Activated B cell treated with CpG ODN at 0.5 μM for 24 hours (primary cell): Measurements from ENCODE around the gene PTPRZ1. TPM values are rescaled to one million over a fixed set of nuclear protein-coding genes. Genes with fewer than 3 reads are reported as not detected.

ENCODE experiments used
- ATAC-seq: fragments of 200-7000 bp; cut with Tn5 transposase; one replicate; pipeline ENCODE4 v1.10.0; 2021; ENCODE audit warnings: low read depth, mild to moderate bottlenecking, moderate library complexity
- CTCF ChIA-PET: fragments of 350-600 bp; sonication (Branson Sonifier 250); formaldehyde crosslinking; loops from one replicate; lab custom pipeline; 2021; ENCODE audit warnings: antibody characterized with exemption; lab: Charles Lee
- POLR2A ChIA-PET: fragments of 350-600 bp; sonication (Branson Sonifier 250); formaldehyde crosslinking; loops from one replicate; lab custom pipeline; 2021; ENCODE audit warnings: antibody characterized with exemption; lab: Charles Lee
- DNase-seq: peaks from one replicate; pipeline ENCODE4 v3.0.0; 2022
- H3K27ac Mint-ChIP-seq: one replicate; pipeline ENCODE4 v1.8.0; 2020; ENCODE audit warnings: mixed read lengths
- H3K27me3 Mint-ChIP-seq: one replicate; pipeline ENCODE4 v1.8.0; 2021; ENCODE audit warnings: mixed read lengths
- H3K36me3 Mint-ChIP-seq: one replicate; pipeline ENCODE4 v1.8.0; 2021; ENCODE audit warnings: low read depth, mixed read lengths
- H3K4me1 Mint-ChIP-seq: one replicate; pipeline ENCODE4 v1.8.0; 2021; ENCODE audit warnings: mixed read lengths
- H3K4me3 Mint-ChIP-seq: one replicate; pipeline ENCODE4 v1.8.0; 2020; ENCODE audit warnings: mild to moderate bottlenecking, mixed read lengths
- H3K9me3 Mint-ChIP-seq: one replicate; pipeline ENCODE4 v1.8.0; 2020; ENCODE audit warnings: mixed read lengths
- CTCF ChIP-seq: fragments of 200-600 bp; IDR thresholded peaks from one replicate; pipeline ENCODE4 v1.8.0; 2022; ENCODE audit warnings: antibody characterized with exemption, mild to moderate bottlenecking
- intact Hi-C: fragments of 100-400 bp; cut with micrococcal nuclease; formaldehyde crosslinking; loops from one replicate; pipeline ENCODE4 v1.15.1; 2024
- total RNA-seq: library from RNA; stranded (reverse); gene quantifications from 2 replicates; pipeline ENCODE4 v1.2.3, GENCODE V29; 2022

The PTPRZ1 gene
- total RNA-seq, 1 donor from 2014 or later = not detected

DNA sequence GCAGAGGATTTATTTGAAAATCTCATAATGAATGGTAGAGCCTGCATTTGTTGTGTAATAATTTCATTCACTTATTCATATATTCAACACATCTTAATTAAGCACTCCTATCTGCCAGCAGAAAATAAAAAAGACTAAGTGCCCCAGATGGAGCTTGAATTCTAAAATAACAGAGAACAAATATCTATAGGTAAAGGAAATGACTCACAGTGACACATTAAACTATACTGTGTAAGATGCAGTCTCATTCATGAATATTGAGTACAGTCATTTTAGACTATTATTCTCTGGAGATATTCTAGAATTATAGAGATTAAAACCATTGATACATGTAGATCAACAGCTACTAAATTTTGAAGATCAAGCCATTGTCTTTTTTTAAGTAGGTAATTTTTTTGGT lies 72.1 kb downstream of the PTPRZ1 start:
- H3K9me3 Mint-ChIP-seq = no peaks in the 10 kb centered on the region
- H3K27me3 Mint-ChIP-seq = no peaks in the 10 kb centered on the region
- no peak for TF ChIP-seq CTCF
- intact Hi-C loops = no loop called here
- no peaks in the 10 kb centered on the region for H3K4me1 Mint-ChIP-seq
- CTCF ChIA-PET = no interaction called here
- POLR2A ChIA-PET = no interaction called here
- H3K4me3 Mint-ChIP-seq = no peak overlapping the region
- no peak for ATAC-seq
- DNase-seq = no peak
- no peaks in the 10 kb centered on the region for H3K36me3 Mint-ChIP-seq
- H3K27ac Mint-ChIP-seq = no peak overlapping the region

DNA sequence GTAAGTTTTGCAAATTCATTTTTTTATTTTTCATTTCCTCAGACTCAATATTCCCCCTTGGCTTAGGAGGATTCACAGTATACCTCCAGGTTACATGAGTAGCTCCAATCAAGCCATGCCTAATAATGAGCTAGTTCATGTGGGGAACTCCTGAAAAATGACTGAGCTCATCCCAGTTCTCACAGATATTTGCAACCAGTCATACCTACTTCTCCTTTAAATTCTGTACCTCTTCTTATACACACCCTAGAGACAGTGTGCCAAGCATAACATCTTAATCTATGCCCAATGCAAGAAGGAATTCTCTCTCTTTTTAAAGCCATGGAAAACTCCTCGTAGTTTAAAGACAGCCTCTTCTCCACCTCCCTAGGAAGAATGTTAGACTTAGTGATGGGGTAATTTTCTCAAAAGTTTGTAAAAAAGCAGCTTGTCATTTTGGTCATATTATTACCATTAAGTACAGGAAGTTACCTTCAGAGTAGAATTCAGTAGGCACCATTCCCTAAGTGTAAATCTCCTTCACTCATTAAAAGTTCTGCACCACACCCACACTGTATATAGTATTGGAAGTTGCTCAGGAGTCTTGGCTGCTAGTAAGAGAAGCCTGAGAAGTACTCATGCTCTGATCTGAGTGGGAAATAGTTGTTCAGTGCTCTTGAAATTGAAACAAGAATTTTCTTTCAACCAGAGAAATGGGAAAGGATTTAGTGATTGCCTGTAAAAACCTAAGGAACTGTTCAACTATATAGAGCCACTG lies 72.7 kb downstream of the PTPRZ1 start:
- Mint-ChIP-seq H3K27me3 (no peaks in the 10 kb centered on the region), H3K9me3 (no peaks in the 10 kb centered on the region), H3K4me1 (no peaks in the 10 kb centered on the region), H3K27ac (no peak overlapping the region), H3K36me3 (no peaks in the 10 kb centered on the region), H3K4me3 (no peak overlapping the region)
- DNase-seq = no peak
- ChIA-PET POLR2A (no interaction called here), CTCF (no interaction called here)
- intact Hi-C loops = no loop called here
- no peak for TF ChIP-seq CTCF
- no peak for ATAC-seq

- Mint-ChIP-seq H3K4me1 (no peaks in the 10 kb centered on the region), H3K27ac (no peak overlapping the region), H3K27me3 (no peaks in the 10 kb centered on the region), H3K4me3 (no peak overlapping the region), H3K9me3 (no peaks in the 10 kb centered on the region), H3K36me3 (no peaks in the 10 kb centered on the region)
- ChIA-PET CTCF (interaction anchor here (0.5 kb wide), 1 partner anchor 141 kb away, joined by 3 read pairs; no protein-coding TSS in a partner anchor), POLR2A (no interaction called here)
- intact Hi-C loops = no loop called here
- TF ChIP-seq CTCF = no peak
- DNase-seq (no peak), ATAC-seq (no peak)
Measured at GRCh38 chr7:121953164-121953563, 80.2 kb downstream of the PTPRZ1 start.

DNA sequence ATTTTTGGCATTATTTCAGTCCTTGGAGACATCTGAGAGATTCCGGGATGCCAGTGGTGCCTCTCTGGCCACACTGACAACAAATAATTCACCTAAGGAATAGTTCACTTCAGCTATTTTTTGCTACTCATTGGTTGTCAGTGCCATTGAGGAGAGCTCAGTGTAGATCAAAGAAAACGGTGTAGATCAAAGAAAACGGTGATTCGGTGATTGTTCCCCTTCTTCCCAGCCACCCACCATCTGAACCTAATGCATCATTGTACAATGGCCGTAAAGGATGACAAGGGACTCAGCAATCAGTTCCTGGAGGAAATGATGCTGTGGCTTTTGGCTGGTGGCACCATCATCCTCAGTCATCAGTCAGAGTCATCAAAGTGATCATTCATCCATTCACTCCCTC lies 80.6 kb downstream of the PTPRZ1 start:
- CTCF ChIA-PET = no interaction called here
- no peaks in the 10 kb centered on the region for H3K4me1 Mint-ChIP-seq
- no peaks in the 10 kb centered on the region for H3K36me3 Mint-ChIP-seq
- no peak for DNase-seq
- intact Hi-C loops = no loop called here
- H3K27me3 Mint-ChIP-seq = no peaks in the 10 kb centered on the region
- POLR2A ChIA-PET = no interaction called here
- no peak for TF ChIP-seq CTCF
- no peak overlapping the region for H3K27ac Mint-ChIP-seq
- ATAC-seq = no peak
- H3K9me3 Mint-ChIP-seq = no peaks in the 10 kb centered on the region
- no peak overlapping the region for H3K4me3 Mint-ChIP-seq

GRCh38 chr7:121954803-121955202 lies 81.8 kb downstream of the PTPRZ1 start:
- Mint-ChIP-seq H3K4me3 (no peak overlapping the region), H3K4me1 (no peaks in the 10 kb centered on the region), H3K27me3 (no peaks in the 10 kb centered on the region), H3K36me3 (no peaks in the 10 kb centered on the region), H3K9me3 (no peaks in the 10 kb centered on the region), H3K27ac (no peak overlapping the region)
- no peak for TF ChIP-seq CTCF
- DNase-seq (no peak), ATAC-seq (no peak)
- ChIA-PET CTCF (interaction anchor here (0.7 kb wide), 1 partner anchor 138 kb away, joined by 3 read pairs; no protein-coding TSS in a partner anchor), POLR2A (no interaction called here)
- intact Hi-C loops = no loop called here
